Measurements from ENCODE around the gene PTPN21.

The PTPN21 gene

GRCh38 chr14:88503754-88504406 is 50.9 kb downstream of the PTPN21 start:
- DNase-seq = no peak

GRCh38 chr14:88502740-88503139 is 52.1 kb downstream of the PTPN21 start:
- DNase-seq = no peak

DNA sequence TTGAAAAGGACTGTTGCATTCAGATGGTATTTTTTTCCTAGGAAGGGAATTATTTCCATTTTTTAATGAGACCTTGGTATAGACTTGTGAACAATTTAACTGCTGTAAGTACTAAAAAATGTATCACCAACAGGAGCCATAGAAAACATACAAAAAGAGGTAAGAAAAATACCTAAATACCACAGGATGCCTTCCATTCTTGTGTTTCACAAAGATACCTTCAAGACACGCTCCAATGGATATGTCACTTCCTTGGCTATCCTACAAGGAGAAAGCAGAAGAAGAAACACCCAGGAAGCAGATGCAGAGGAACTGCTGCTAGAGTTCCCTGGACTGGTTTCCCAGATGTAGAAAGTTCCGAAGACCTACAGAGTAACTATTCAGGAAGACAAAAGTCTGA is 54.2 kb downstream of the PTPN21 start:
- DNase-seq = no peak

DNA sequence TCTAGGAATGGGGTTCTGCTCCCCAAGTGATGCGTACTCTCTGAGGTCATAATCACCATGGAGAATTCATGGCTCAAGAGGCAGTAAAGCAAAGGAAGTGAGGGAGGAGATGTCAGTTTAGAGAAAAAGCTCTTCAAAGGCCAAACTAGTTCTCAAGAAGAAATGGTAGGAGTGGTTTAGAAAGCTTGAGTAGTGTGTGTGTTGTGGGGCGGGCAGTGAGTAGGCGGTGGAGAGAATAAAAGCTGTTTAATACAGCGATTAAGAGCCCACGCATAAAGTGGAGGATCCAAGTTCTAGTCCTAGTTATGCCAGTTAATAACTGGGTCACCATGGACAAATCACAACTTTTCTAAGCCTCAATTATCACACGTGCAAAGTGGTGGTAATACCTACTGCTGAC is 55.6 kb downstream of the PTPN21 start:
- no peak for DNase-seq

- no peak for DNase-seq
These were observed 58.4 kb downstream of the PTPN21 start for GRCh38 chr14:88496414-88496813.

DNA sequence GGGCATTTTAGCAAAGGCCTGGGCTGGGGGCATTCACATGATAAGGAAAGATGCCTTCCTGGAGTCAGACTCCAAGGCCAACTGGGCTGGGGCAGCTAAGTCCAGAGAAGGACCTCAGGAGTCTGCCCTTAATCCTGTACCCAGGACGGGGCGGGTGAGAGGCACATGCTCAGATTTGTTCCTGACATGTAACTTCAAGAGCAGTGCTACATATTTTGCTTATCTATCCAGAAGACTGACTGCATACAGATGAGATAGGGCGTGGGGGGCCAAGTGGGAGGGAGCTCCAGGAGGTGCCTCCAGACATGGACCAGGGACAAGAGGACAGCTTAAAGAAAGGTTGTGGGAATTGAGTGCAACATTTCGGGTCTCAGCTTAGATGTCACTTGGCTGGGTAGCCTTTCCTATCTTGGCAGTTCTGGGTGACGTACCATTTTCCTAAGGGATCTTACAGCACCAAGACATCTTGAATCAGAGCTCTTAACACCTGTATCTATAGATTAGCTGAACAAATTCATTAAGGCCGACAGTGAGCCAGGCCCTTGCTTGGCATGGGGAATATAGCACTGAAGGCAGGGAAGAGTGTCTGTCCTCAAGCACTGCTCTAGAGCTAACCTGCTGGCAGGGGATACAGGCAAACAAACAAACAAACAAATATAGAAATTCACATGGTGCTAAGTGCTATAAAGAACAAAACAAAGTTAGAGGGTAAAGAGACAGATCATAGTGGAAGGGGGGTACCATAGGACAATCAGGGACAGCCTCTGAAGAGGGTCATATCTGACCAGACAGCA is 61.2 kb downstream of the PTPN21 start:
- no peak for DNase-seq

GRCh38 chr14:88492272-88493089 is 62.3 kb downstream of the PTPN21 start:
- peak; percentile 32 to 44 for DNase-seq

GRCh38 chr14:88490168-88490567 is 64.6 kb downstream of the PTPN21 start:
- no peak for DNase-seq

DNA sequence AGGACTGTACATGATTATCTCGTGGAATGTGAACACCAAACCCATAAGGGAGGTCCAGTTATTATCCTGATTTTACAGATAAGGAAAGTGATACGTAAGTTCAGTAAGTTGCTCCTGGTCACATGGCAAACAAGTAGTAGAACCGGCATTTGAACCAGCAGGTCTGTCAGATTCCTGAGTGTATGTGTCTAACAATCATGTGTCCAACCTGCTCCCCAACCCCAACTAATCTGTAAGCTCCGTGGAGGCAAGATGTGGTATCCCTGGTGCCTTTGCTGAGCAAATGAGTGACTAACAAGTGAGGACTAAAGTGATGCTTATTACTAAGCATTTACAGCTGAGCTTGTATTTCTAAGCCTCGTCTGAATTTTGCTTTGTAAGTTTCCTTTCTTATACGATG is 65.9 kb downstream of the PTPN21 start:
- DNase-seq = no peak

GRCh38 chr14:88488081-88488480 is 66.7 kb downstream of the PTPN21 start:
- DNase-seq = no peak

- no peak for DNase-seq
These were observed 72.3 kb downstream of the PTPN21 start for GRCh38 chr14:88482524-88482923.

DNA sequence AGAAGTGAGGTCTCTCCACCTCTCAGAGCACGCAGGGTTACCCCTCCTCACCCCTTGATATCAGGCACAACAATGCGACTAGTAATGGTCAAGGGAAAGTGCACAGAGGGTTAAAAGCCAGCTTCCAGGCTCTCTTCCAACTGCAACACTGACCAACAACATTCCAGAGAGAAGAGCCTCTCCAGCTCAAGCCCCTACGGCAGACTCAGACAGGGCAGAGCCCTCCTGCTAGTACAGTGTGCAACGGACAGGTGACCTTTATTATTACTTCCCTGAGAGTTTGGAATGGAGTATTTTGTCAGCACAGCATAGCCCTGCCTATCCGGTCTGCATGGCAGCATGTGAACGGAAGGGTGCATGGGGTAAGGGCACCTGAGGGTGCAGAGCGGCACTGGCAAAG is 73.0 kb downstream of the PTPN21 start:
- DNase-seq = no peak

- no peak for DNase-seq
These were observed 73.7 kb downstream of the PTPN21 start for GRCh38 chr14:88481059-88481458.

- no peak for DNase-seq
These were observed 75.2 kb downstream of the PTPN21 start for GRCh38 chr14:88479574-88479987.

DNA sequence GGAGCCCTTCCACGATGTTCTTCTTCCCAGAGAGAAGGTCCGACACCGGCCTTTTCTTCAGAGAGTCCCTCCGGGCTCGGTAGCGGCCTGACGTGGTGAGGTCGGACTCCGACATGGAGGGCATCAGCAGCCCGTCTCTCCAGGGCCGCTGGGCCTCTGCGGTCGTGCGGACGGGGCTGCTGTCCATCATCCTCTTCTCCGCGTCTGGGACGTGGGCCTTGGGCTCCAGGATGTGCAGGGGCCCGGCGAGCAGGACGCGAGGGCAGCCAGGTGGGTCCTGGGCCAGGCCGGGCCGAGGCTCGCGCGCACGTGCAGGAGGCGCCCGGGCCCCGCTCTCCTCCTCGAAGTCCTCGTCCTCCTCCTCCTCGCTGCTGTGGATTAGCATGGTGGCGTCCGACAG is 75.9 kb downstream of the PTPN21 start:
- DNase-seq = no peak

GRCh38 chr14:88477513-88478250 is 77.1 kb downstream of the PTPN21 start:
- DNase-seq = no peak

GRCh38 chr14:88476825-88477224 is 78.0 kb downstream of the PTPN21 start:
- DNase-seq = no peak

GRCh38 chr14:88476214-88476774 is 78.5 kb downstream of the PTPN21 start:
- DNase-seq = no peak

DNA sequence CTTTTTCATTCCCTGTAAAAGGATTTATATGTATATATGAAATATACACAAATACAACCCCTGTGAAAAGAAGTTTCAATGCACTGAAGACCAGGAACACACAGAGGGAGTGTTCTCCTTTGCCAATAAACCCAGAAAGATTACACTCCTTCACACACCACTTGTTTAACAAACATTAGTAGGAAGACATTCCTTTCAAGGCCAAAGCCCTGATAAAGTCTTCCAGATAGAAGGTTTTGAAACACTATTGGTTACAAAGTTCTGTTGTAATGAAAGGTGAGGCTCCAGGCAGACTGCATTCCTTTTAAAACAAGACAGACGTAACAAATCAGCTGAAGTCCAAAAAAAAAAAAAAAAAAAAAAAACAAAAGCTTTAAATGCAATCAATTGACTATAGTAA is 81.0 kb downstream of the PTPN21 start:
- DNase-seq = no peak

DNA sequence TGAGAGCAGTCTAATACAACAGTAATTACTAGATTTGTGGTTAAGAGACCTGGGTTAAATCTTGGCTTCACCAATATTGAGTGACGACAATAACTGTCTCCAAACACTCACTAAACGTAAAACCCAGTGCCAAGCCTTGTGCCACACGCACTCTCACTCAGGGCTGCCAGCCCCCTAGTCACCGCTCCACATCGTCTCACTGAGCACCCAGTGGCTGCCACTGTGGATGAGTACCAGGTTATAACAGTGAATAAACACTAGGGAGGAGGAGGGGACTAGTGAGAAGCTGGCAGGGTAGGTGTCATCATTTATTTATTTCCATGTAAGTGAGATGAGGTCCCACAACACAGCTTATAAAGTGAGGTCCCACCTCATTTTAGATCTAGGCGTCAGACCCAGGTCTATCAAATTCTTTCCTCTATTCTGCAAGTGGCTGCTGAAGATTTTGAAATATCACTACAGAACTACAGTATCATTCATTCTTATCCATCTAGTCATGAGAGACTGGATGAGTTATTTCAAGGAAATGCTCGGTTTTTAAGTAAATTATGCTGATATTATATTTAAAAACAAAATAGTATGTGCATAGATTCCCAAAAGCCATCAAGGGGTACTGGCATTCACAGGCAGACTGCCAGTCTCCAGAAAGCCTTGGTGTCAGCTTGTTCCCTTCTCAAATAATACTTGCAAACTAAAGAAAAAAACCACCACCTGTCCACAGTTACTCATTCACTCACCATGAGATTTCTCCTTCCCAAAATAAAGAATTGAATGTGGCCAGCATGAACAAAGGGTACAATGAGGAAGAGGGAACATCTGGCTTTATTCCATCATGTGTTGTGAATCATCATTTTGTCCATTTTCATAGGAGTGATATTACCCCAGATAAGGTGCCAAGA is 84.0 kb downstream of the PTPN21 start:
- no peak for DNase-seq

DNA sequence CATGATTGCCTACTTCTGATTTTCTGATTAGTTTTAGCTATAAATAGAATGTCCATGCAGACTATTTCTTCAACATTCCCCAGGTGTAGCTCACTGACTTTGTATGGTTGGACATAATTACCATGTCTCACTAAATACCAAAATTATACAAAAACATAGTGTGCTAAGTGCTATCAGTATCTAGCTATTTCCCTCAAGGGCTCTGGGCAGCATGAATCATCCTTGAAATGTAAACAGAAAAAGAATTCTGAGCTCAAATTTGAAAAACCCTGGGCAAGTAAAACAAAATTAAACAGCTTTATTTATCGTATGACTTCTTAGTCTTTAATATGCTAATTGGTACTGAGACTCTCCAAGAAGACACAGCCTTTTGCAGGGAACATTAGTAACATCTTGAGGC is 86.4 kb downstream of the PTPN21 start:
- no peak for DNase-seq

- no peak for DNase-seq
These were observed 91.5 kb downstream of the PTPN21 start for GRCh38 chr14:88463318-88463717.

All from NCI-H187 (cell line).